Kidney (tissue), 14 donors: ENCODE measurements around the gene CAPRIN2. TPM values are rescaled to one million over a fixed set of nuclear protein-coding genes. Genes with fewer than 3 reads are reported as not detected.

Experiments used
- DNase-seq, 5 donors: peaks; one replicate each; pipeline ENCODE4 v3.0.0-alpha.2; 2013 to 2020
- FAIRE-seq: peaks from 2 replicates; lab custom pipeline; 2012; peaks lifted over from hg19 to GRCh38; lab: Jason Lieb, UNC
- H3K27ac ChIP-seq, 2 donors: one replicate each; pipeline ENCODE4 v1.7.0; 2013; ENCODE audit warnings: low read depth in 2 of 2, low read length in 2 of 2, inconsistent platforms in 1 of 2
- H3K27me3 ChIP-seq: one replicate; pipeline ENCODE4 v1.7.1; 2013; ENCODE audit warnings: low read length, inconsistent platforms; ENCODE audit not compliant: control insufficient read depth, insufficient read depth
- H3K36me3 ChIP-seq, 3 donors: one replicate each; pipeline versions ENCODE4 v1.7.0 to v1.7.1; 2013; ENCODE audit warnings: low read length in 3 of 3, control low read depth in 1 of 3, inconsistent platforms in 1 of 3; ENCODE audit not compliant: insufficient read depth in 3 of 3, control insufficient read depth in 2 of 3
- H3K4me1 ChIP-seq, 3 donors: one replicate each; pipeline versions ENCODE4 v1.7.0 to v1.7.1; 2013; ENCODE audit warnings: low read length in 3 of 3, inconsistent platforms in 1 of 3, low read depth in 1 of 3; ENCODE audit not compliant: control insufficient read depth in 2 of 3, insufficient read depth in 2 of 3
- H3K4me3 ChIP-seq, 3 donors: one replicate each; pipeline versions ENCODE4 v1.7.0 to v1.8.1; 2013; ENCODE audit warnings: low read length in 3 of 3, control low read depth in 1 of 3, inconsistent platforms in 1 of 3
- H3K9ac ChIP-seq, 3 donors: one replicate each; pipeline versions ENCODE4 v1.7.0 to v1.7.1; 2013; ENCODE audit warnings: low read length in 3 of 3, control low read depth in 1 of 3, inconsistent platforms in 1 of 3
- H3K9me3 ChIP-seq, 3 donors: one replicate each; pipeline versions ENCODE4 v1.7.0 to v1.7.1; 2013; ENCODE audit warnings: low read length in 3 of 3, control low read depth in 1 of 3, inconsistent platforms in 1 of 3; ENCODE audit not compliant: control insufficient read depth in 2 of 3, insufficient read depth in 1 of 3
- CTCF ChIP-seq: IDR thresholded peaks from 3 replicates; pipeline ENCODE4 v1.5.1; 2012; ENCODE audit warnings: mild to moderate bottlenecking, moderate library complexity, borderline replicate concordance; ENCODE audit not compliant: insufficient read depth; ENCODE audit errors: extremely low read depth
- intact Hi-C: fragments of 100-400 bp; cut with DNase I; formaldehyde crosslinking; loops from one replicate; pipeline ENCODE4 v1.11.1; 2022
- polyA plus RNA-seq: library from polyadenylated mRNA; stranded (reverse); fragments of 350-450 nt; fragmentation: Illumina TruSeq; extraction: RNeasy Lipid Tissue Mini Kit (QIAGEN cat#74804); gene quantifications from one replicate; pipeline ENCODE4 v1.2.3, GENCODE V29; 2014; ENCODE audit warnings: low read depth, low replicate concordance; ENCODE audit not compliant: insufficient read depth
- total RNA-seq: library from RNA; stranded (reverse); fragmentation: NEBNext Ultra II Directional; extraction: Animal tissue kit (Norgen Biotek cat#: 25700); gene quantifications from one replicate; pipeline ENCODE4 v1.2.1, GENCODE V29; 2021
- donor health status: control.
- donor health status: control.
- donor health status: control.
- donor health status: control.
- donor health status: control.
- donor health status: DM: yes; HTN: yes; CAD: no.
- donor health status: Normal renal cell carcinoma (clear cell type).

The CAPRIN2 gene
- total and polyA plus RNA-seq, 2 donors from 2014 or later: 15.6 to 21.5 TPM

DNA sequence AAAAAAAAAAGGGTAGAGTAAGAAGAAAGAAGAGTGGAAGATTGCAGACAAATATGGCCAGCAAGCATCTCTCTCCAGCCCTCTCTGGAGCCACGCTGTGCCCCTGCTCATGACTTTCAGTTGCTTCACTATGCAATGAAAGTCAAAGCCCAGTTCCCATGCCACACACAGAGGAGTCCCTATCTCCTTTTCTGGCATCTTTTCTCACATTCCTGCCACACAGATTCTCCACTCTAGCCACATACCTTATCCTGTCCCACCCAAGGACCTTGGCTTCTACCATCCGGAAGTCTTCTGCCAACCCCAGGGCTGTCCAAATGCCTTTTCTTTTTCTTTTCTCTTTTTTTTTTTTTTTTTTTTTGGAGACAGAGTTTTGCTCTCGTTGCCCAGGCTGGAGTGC, 39.3 kb upstream of the CAPRIN2 start:
- no peaks in the 10 kb centered on the region for H3K27me3 ChIP-seq
- intact Hi-C loops: no loop called here
- no peak overlapping the region for H3K4me3 ChIP-seq
- peaks cover 0 to 9% (median 0%) of the 10 kb centered on the region in 3 donors for H3K4me1 ChIP-seq
- H3K9me3 ChIP-seq: no peaks in the 10 kb centered on the region
- no peak overlapping the region for H3K27ac ChIP-seq
- DNase-seq (no peak), FAIRE-seq (no peak)
- no peaks in the 10 kb centered on the region for H3K36me3 ChIP-seq
- no peak overlapping the region for H3K9ac ChIP-seq
- no peak for TF ChIP-seq CTCF

DNA sequence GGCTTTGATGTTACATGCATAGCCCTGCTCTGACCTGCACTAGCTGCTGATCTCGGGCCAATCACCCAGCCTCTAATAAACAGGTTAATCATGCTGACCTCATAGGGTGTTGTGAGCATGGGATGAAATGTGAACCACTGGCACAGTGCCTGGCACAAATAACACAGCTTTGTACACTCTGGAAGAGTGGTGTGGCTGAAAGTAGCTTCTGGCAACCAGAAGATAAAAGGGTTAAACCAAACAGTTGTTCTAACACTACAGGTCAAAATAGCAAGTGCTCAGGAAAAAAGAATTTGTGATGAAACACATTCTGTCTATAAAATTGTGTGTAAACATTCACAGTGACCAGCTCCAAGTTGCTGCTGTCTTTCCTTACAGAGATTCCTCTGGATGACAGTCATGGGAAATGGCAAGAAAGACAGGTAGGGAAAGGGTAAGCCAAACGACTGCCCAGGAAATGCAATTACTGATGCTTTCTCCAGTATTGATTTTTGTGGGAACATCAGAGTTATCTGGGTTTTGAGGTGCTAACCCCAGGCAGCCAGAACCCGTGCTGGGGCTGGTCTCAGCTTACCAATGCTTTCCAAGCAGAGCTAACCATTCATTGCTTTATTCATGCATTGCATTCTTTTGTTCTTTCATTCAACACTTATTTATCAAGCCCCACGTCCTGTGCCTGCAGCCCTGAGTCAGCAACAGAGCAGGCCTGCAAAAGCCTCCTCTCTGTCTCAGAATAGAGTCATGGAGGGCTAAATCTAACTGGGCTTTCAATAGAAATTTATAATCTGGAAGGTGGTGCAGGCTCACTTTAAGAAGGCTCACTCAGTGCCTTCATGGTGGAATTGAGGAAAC, 38.1 kb upstream of the CAPRIN2 start:
- intact Hi-C loops: no loop called here
- no peak overlapping the region for H3K9ac ChIP-seq
- H3K9me3 ChIP-seq: no peaks in the 10 kb centered on the region
- DNase-seq (no peak), FAIRE-seq (no peak)
- peaks cover 0 to 9% (median 0%) of the 10 kb centered on the region in 3 donors for H3K4me1 ChIP-seq
- H3K27me3 ChIP-seq: no peaks in the 10 kb centered on the region
- no peak overlapping the region for H3K27ac ChIP-seq
- no peaks in the 10 kb centered on the region for H3K36me3 ChIP-seq
- TF ChIP-seq CTCF: no peak
- no peak overlapping the region for H3K4me3 ChIP-seq

GRCh38 chr12:30792085-30792484, 37.3 kb upstream of the CAPRIN2 start:
- no peak overlapping the region for H3K27ac ChIP-seq
- no peak for FAIRE-seq
- no peaks in the 10 kb centered on the region for H3K36me3 ChIP-seq
- H3K27me3 ChIP-seq: no peaks in the 10 kb centered on the region
- intact Hi-C loops: no loop called here
- no peak overlapping the region for H3K4me3 ChIP-seq
- peaks cover 0 to 8% (median 0%) of the 10 kb centered on the region in 3 donors for H3K4me1 ChIP-seq
- H3K9me3 ChIP-seq: no peaks in the 10 kb centered on the region
- no peak for TF ChIP-seq CTCF
- no peak overlapping the region for H3K9ac ChIP-seq
- DNase-seq: no peak
